GM23338 (cell line): Measurements from ENCODE around the gene ERI3. TPM values are rescaled to one million over a fixed set of nuclear protein-coding genes. Genes with fewer than 3 reads are reported as not detected.

Experiments used
- ATAC-seq: fragments of 200-7000 bp; cut with Tn5 transposase; 3 replicates; pipeline ENCODE4 v1.9.1; 2020
- DNase-seq: peaks from one replicate; pipeline ENCODE4 v3.0.0-alpha.2; 2015; ENCODE audit warnings: low spot score
- H2AFZ ChIP-seq: fragments of 200-600 bp; sonication (generic); 2 replicates; pipeline ENCODE4 v1.8.0; 2016; ENCODE audit warnings: antibody characterized with exemption, mild to moderate bottlenecking, moderate library complexity
- H3F3A ChIP-seq: fragments of 200-600 bp; sonication (generic); replicated peaks from 2 replicates; pipeline ENCODE4 v1.8.0; 2017; ENCODE audit warnings: antibody characterized with exemption, mixed run types, low read depth
- H3K27ac ChIP-seq: fragments of 200-600 bp; sonication (generic); 2 replicates; pipeline ENCODE4 v1.6.1; 2016; ENCODE audit warnings: low read depth
- H3K27me3 ChIP-seq: fragments of 200-600 bp; sonication (generic); 2 replicates; pipeline ENCODE4 v1.8.0; 2016; ENCODE audit warnings: mild to moderate bottlenecking, mixed run types, moderate library complexity; ENCODE audit not compliant: insufficient read depth
- H3K36me3 ChIP-seq: fragments of 200-600 bp; sonication (generic); 2 replicates; pipeline ENCODE4 v1.8.0; 2016; ENCODE audit warnings: mild to moderate bottlenecking; ENCODE audit not compliant: insufficient read depth
- H3K4me1 ChIP-seq: fragments of 200-600 bp; sonication (generic); 2 replicates; pipeline ENCODE4 v1.8.0; 2016; ENCODE audit warnings: mild to moderate bottlenecking, moderate library complexity; ENCODE audit not compliant: insufficient read depth
- H3K4me2 ChIP-seq: fragments of 200-600 bp; sonication (generic); 2 replicates; pipeline ENCODE4 v1.7.1; 2017; ENCODE audit warnings: mixed run types
- H3K4me3 ChIP-seq: fragments of 200-600 bp; sonication (generic); 2 replicates; pipeline ENCODE4 v1.6.1; 2016; ENCODE audit warnings: mixed run types
- H3K79me2 ChIP-seq: fragments of 200-600 bp; sonication (generic); replicated peaks from 2 replicates; pipeline ENCODE4 v1.8.0; 2017; ENCODE audit warnings: mild to moderate bottlenecking; ENCODE audit not compliant: insufficient read depth
- H3K9me2 ChIP-seq: fragments of 200-600 bp; sonication (generic); 2 replicates; pipeline ENCODE4 v1.8.0; 2017; ENCODE audit not compliant: insufficient read depth
- H4K20me1 ChIP-seq: fragments of 200-600 bp; sonication (generic); replicated peaks from 2 replicates; pipeline ENCODE4 v1.8.0; 2017; ENCODE audit warnings: mild to moderate bottlenecking; ENCODE audit not compliant: insufficient read depth
- H3K27ac Mint-ChIP-seq: 2 replicates; pipeline ENCODE4 v1.8.0; 2020; ENCODE audit warnings: inconsistent platforms, mild to moderate bottlenecking, moderate library complexity, mixed read lengths
- H3K27me3 Mint-ChIP-seq: 3 replicates; pipeline ENCODE4 v1.8.0; 2022; ENCODE audit warnings: low read depth, mild to moderate bottlenecking, moderate library complexity, mixed read lengths, inconsistent platforms; ENCODE audit not compliant: insufficient read depth, poor library complexity
- H3K36me3 Mint-ChIP-seq: 3 replicates; pipeline ENCODE4 v1.8.0; 2021; ENCODE audit warnings: low read depth, mild to moderate bottlenecking, inconsistent platforms, moderate library complexity, mixed read lengths
- H3K4me1 Mint-ChIP-seq: 3 replicates; pipeline ENCODE4 v1.8.0; 2020; ENCODE audit warnings: mild to moderate bottlenecking, inconsistent platforms, mixed read lengths
- H3K4me3 Mint-ChIP-seq: 3 replicates; pipeline ENCODE4 v1.8.0; 2021; ENCODE audit warnings: moderate library complexity, mild to moderate bottlenecking, inconsistent platforms, mixed read lengths
- H3K9me3 Mint-ChIP-seq: 3 replicates; pipeline ENCODE4 v1.8.0; 2020; ENCODE audit warnings: moderate library complexity, mild to moderate bottlenecking, inconsistent platforms, mixed read lengths
- CREB1 ChIP-seq: fragments of 250-450 bp; sonication (Bioruptor Pico); IDR thresholded peaks from 2 replicates; pipeline ENCODE4 v1.5.0; 2020; ENCODE audit warnings: low read depth, mild to moderate bottlenecking, moderate library complexity
- EZH2 ChIP-seq: fragments of 200-600 bp; sonication (generic); IDR thresholded peaks from one replicate; pipeline ENCODE4 v1.8.0; 2017; ENCODE audit warnings: antibody characterized with exemption, mild to moderate bottlenecking, low read depth; ENCODE audit not compliant: unreplicated experiment
- EZH2phosphoT487 ChIP-seq: fragments of 200-600 bp; sonication (generic); IDR thresholded peaks from one replicate; pipeline ENCODE4 v1.8.1; 2018; ENCODE audit warnings: antibody characterized with exemption; ENCODE audit not compliant: unreplicated experiment
- JUNB ChIP-seq: IDR thresholded peaks from one replicate; pipeline ENCODE4 v1.6.1; 2016; ENCODE audit warnings: antibody characterized with exemption; ENCODE audit not compliant: unreplicated experiment
- NANOG ChIP-seq: IDR thresholded peaks from 2 replicates; pipeline ENCODE4 v1.6.1; 2016; ENCODE audit warnings: antibody characterized with exemption, borderline replicate concordance
- POLR2AphosphoS5 ChIP-seq: IDR thresholded peaks from 2 replicates; pipeline ENCODE4 v1.6.1; 2016; ENCODE audit warnings: antibody characterized with exemption, low read depth
- REST ChIP-seq: IDR thresholded peaks from one replicate; pipeline ENCODE4 v1.6.1; 2018; ENCODE audit warnings: antibody characterized with exemption; ENCODE audit not compliant: unreplicated experiment
- STAT1 ChIP-seq: IDR thresholded peaks from one replicate; pipeline ENCODE4 v1.6.1; 2016; ENCODE audit warnings: antibody characterized with exemption; ENCODE audit not compliant: unreplicated experiment
- ZNF114 ChIP-seq: fragments of 250-450 bp; sonication (Bioruptor Pico); IDR thresholded peaks from 2 replicates; pipeline ENCODE4 v1.5.0; 2020; ENCODE audit warnings: mild to moderate bottlenecking, moderate library complexity
- ZNF331 ChIP-seq: fragments of 250-450 bp; sonication (Bioruptor Pico); IDR thresholded peaks from 2 replicates; pipeline ENCODE4 v1.5.0; 2020; ENCODE audit warnings: low read depth, mild to moderate bottlenecking, moderate library complexity
- ZNF462 ChIP-seq: fragments of 250-450 bp; sonication (Bioruptor Pico); IDR thresholded peaks from 2 replicates; pipeline ENCODE4 v1.5.0; 2020; ENCODE audit warnings: mild to moderate bottlenecking, moderate library complexity
- polyA plus RNA-seq: library from polyadenylated mRNA; unstranded; fragments of >200 nt; fragmentation: Nextera tagmentation; extraction: Ambion mirVana; gene quantifications from 2 replicates; pipeline ENCODE4 v1.2.1, GENCODE V29; 2016
- total RNA-seq: library from RNA; depleted of rRNA; stranded (reverse); fragments of >200 nt; shearing (Covaris generic); gene quantifications from 2 replicates; pipeline ENCODE4 v1.2.3, GENCODE V29; 2014
- TF ChIP-seq, protein P1 (sequence below): IDR thresholded peaks from 2 replicates; pipeline ENCODE4 v1.6.1; 2016; ENCODE audit warnings: antibody characterized with exemption
- TF ChIP-seq, protein P2 (sequence below), 2 experiments: fragments of 200-600 bp in 1 of 2; sonication (generic) in 1 of 2; conservative IDR thresholded peaks; 2 replicates each; pipeline versions ENCODE4 v1.5.1 to v1.6.1; 2016 to 2017; ENCODE audit warnings: antibody characterized with exemption in 2 of 2, low read depth in 2 of 2, mild to moderate bottlenecking in 2 of 2, moderate library complexity in 1 of 2

ERI3 gene
- total and polyA plus RNA-seq, 2 experiments from 2014 or later = 63.0 to 70.1 TPM

- TF ChIP-seq, protein P1, sequence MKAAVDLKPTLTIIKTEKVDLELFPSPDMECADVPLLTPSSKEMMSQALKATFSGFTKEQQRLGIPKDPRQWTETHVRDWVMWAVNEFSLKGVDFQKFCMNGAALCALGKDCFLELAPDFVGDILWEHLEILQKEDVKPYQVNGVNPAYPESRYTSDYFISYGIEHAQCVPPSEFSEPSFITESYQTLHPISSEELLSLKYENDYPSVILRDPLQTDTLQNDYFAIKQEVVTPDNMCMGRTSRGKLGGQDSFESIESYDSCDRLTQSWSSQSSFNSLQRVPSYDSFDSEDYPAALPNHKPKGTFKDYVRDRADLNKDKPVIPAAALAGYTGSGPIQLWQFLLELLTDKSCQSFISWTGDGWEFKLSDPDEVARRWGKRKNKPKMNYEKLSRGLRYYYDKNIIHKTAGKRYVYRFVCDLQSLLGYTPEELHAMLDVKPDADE = no peak
- TF ChIP-seq POLR2AphosphoS5 (no peak), ZNF462 (no peak), CREB1 (CRISPR knock-in tag) (no peak), NANOG (no peak), JUNB (no peak), STAT1 (no peak), ZNF331 (no peak), EZH2 (no peak), EZH2phosphoT487 (no peak), ZNF114 (CRISPR knock-in tag) (no peak), REST (no peak)
- TF ChIP-seq, protein P2, sequence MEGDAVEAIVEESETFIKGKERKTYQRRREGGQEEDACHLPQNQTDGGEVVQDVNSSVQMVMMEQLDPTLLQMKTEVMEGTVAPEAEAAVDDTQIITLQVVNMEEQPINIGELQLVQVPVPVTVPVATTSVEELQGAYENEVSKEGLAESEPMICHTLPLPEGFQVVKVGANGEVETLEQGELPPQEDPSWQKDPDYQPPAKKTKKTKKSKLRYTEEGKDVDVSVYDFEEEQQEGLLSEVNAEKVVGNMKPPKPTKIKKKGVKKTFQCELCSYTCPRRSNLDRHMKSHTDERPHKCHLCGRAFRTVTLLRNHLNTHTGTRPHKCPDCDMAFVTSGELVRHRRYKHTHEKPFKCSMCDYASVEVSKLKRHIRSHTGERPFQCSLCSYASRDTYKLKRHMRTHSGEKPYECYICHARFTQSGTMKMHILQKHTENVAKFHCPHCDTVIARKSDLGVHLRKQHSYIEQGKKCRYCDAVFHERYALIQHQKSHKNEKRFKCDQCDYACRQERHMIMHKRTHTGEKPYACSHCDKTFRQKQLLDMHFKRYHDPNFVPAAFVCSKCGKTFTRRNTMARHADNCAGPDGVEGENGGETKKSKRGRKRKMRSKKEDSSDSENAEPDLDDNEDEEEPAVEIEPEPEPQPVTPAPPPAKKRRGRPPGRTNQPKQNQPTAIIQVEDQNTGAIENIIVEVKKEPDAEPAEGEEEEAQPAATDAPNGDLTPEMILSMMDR (conservative IDR thresholded peaks at IDR 0.05; ENCODE audit: low read depth in 2 of 2) = no peak
- Histone ChIP-seq H3K9me2 (no peaks in the 10 kb centered on the region), H3K27ac (no peak overlapping the region), H3K4me3 (no peak overlapping the region), H3K36me3 (no peaks in the 10 kb centered on the region), H3K4me2 (no peak overlapping the region), H4K20me1 (no peaks in the 10 kb centered on the region), H3K79me2 (no peaks in the 10 kb centered on the region), H3K27me3 (no peaks in the 10 kb centered on the region), H3F3A (no peaks in the 10 kb centered on the region), H2AFZ (no peak overlapping the region), H3K4me1 (peaks cover 6% of the 10 kb centered on the region)
- DNase-seq (no peak), ATAC-seq (no peak)
- no peaks in the 10 kb centered on the region for H3K36me3 Mint-ChIP-seq
- H3K4me3 Mint-ChIP-seq = no peak overlapping the region
- peaks cover 2% of the 10 kb centered on the region for H3K27me3 Mint-ChIP-seq
- H3K9me3 Mint-ChIP-seq = no peaks in the 10 kb centered on the region
- H3K27ac Mint-ChIP-seq = no peak overlapping the region
- peaks cover 15% of the 10 kb centered on the region for H3K4me1 Mint-ChIP-seq
Measured at GRCh38 chr1:44375547-44375946, 20.5 kb upstream of the ERI3 start.
